HG03571 (cell line): Measurements from ENCODE around the gene MBD6.

ENCODE experiments used
- ATAC-seq: cut with Tn5 transposase; IDR thresholded peaks from one replicate; pipeline ENCODE4 v1.9.1; 2021; ENCODE audit not compliant: unreplicated experiment

Gene MBD6

DNA sequence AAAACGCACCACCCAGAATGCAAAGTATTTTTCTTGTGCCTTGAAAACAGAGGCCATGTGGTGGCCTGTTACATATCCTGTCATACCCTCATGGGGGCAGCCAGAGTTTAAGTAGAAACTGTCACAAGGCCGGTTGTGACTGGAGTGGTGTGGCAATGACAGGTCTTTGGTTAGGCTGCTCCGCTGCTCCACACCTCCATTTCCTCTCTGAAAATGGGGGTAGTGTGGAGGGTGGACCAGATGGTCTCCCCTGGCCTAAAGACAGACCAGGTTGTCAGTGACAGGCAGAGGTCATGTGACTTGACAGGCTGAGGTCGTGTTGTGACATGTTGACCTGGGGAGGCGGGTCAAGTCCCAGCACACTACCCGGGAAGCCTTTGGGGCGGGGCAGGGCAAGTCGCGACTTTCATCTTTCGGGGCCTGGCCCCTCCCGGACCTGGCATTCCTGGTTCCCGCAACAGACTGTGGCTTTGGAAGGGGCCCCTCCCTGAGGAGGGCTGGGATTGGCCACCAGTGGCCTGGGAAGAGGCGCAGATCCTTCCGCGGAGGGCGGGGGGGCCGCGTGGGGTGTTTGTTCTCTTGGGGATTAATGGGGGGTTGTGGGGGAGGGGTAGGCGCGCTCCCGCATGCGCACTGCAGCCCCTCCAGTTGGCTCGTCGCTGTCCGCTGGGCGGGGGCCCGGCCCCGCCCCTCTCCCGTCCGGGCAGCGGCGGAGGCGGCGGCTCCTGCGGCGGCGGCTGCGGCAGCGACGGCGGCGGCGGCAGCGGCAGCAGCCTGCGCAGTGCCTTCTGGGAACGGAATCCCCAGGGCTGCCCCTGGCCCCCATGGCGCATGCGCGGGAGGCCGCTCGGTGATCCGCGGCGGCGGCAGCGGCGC is at the start of gene MBD6:
TSS of gene MBD6 (plus strand) at position 814 of the 876 bp plus-strand sequence. CDS start 1,480 bp downstream, outside the sequence.
- peak; percentile 29 for ATAC-seq

- no peak for ATAC-seq
Measured at GRCh38 chr12:57473392-57473791, 49.2 kb upstream of the MBD6 start.

GRCh38 chr12:57473886-57474285 is 48.7 kb upstream of the MBD6 start:
- no peak for ATAC-seq

GRCh38 chr12:57474430-57474829 is 48.2 kb upstream of the MBD6 start:
- ATAC-seq: no peak

GRCh38 chr12:57474862-57475261 is 47.8 kb upstream of the MBD6 start:
- no peak for ATAC-seq

GRCh38 chr12:57475271-57476161 is 47.1 kb upstream of the MBD6 start:
- no peak for ATAC-seq

- ATAC-seq: no peak
Measured at GRCh38 chr12:57476162-57476992, 46.2 kb upstream of the MBD6 start.

GRCh38 chr12:57476993-57477709 is 45.5 kb upstream of the MBD6 start:
- ATAC-seq: no peak

- no peak for ATAC-seq
Measured at GRCh38 chr12:57477710-57478681, 44.6 kb upstream of the MBD6 start.

GRCh38 chr12:57479043-57479375 is 43.6 kb upstream of the MBD6 start:
- no peak for ATAC-seq

GRCh38 chr12:57479376-57480115 is 43.1 kb upstream of the MBD6 start, which contains the start of gene ARHGAP9:
Gene ARHGAP9, minus strand, starts transcription at chr12:57479866. Its CDS starts 460 bp downstream, at chr12:57479406.
- no peak for ATAC-seq

DNA sequence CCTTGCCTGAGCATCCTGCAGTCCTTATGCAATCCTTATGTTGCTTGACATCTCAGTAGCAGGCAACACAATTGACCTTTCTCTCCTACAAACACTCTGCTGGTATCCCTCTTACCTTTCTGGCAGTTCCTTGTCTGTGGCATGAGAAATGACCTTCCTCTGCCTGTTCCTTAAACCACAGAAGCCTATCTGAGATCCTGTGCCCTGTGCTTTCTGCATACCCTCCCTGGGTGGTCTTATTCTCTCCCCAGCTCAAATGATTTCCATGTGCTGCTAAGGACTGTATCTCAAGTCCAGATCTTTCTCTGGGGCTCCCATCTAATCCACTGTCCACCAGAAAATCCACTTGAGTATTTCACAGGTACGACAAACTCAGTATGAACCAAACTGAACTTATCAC is 41.0 kb upstream of the MBD6 start:
- no peak for ATAC-seq

- no peak for ATAC-seq
Measured at GRCh38 chr12:57483466-57483865, 39.2 kb upstream of the MBD6 start.

DNA sequence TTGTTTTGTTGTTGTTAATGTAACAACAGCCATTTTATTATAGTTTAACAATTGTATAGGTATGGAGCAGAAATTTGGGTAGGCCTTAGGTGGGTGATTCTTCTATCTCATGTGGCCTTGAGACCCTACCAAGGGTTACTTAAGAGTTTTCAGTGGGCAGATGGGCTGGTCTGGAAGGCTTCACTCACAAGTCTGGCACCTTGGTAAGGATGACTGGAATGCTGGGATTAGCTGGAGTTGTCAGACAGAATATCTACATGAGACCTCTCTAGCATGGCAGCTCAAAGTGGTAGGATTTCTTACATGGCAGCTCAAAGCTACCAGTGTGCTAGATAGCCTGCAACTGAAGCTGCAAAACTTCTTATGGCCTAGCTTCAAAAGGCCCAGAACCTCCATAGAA is 36.9 kb upstream of the MBD6 start:
- no peak for ATAC-seq

DNA sequence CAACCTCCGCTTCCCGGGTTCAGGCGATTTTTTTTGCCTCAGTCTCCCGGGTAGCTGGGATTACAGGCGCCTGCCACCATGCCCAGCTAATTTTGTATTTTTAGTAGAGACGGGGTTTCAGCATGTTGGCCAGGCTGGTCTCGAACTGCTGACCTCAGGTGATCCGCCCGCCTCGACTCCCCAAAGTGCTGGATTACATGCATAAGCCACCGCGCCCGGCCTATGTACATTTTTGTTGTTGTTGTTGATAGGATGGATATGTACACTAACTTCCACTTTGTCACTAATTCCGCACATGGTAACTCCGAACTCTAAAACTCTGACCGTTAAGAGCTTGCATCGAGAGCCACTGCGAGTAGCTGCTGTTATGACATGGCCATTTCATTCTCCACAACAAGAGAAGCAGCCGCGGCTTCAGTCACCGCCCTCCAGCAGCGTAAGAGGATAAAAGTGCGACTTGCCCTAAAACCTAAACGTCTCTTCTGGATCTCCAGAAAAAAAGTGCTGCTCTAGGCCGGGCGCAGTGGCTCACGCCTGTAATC is 35.5 kb upstream of the MBD6 start:
- no peak for ATAC-seq

DNA sequence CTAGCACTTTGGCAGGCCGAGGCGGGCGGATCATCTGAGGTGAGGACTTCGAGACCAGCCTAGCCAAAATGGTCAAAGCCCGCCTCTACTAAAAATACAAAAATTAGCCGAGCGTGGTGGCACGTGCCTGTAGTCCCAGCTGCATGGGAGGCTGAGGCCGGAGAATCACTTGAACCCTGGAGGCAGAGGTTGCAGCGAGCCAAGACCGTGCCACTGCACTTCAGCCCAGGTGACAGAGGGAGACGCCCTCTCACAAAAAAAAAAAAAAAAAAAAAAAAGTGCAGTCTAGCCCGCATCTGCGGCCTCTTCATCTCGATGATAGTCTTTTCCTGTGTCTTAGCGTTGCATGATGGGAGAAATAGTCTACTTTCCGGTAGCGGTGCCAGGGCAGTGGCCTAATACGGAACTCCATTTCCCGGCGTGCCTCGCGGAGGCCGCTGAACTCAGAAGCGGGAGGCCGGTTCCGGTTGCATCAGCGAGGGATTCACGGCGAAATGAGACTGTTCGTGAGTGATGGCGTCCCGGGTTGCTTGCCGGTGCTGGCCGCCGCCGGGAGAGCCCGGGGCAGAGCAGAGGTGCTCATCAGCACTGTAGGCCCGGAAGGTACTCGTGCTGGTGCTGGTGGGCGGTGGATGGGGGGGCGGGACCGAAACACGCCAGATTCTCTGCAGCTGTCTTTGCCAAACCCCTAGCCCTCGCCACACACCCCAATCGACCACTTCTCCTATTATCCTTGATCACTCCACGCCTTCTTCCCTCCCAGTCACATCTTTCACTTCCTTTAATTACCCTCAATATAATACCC is 34.8 kb upstream of the MBD6 start, which contains the start of gene MARS1:
TSS of gene MARS1 (plus strand) at position 472 of the 805 bp plus-strand sequence. CDS start at position 495, 23 bp downstream.
- peak; percentile 95 for ATAC-seq
